GM19238 (cell line): ENCODE results near the gene ZNF710.
A peak's percentile ranks its signal among the peaks of the same experiment; 100 is the strongest.

Experiments used
- DNase-seq: peaks from one replicate; pipeline ENCODE4 v3.0.0; 2011; ENCODE audit warnings: low spot score; ENCODE audit not compliant: insufficient read length

Gene ZNF710

DNA sequence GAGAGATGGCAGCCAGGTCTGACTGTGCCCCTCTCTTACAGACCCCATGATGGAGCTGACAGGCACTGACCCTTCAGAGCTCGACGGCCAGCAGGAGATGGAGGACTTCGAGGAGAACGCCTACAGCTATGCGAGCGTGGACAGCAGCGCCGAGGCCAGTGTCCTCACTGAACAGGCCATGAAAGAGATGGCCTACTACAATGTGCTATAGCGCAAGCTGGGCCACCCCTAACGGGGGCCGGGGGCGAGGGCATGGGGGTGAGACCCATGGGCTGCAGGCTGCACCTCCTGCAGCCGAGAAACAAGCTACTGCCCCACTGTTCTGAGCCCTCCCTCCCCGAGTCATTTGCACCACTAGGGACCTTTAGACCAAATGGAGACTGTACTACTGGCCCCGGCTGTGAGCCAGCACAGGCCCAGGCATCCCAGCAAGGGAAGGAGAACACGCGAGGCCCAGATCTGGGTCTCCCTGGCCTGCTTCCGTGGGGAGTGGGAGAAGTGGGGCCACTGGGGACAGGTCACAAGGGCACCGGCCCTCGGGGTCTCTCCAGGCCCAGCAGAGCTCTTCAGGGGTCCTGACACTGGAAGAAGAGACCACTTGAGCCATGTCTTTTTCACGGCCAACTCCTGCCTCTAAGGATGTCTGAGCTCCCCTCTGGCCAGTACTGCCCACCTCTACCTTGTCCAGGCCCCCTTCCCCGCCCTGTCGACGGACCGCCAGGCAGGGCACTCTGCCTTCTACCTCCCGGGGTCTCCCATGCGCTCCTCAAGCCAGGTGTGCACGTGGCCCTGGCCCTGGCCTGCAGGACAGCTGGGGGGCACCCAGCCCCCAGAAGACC lies 78.7 kb downstream of the ZNF710 start:
- DNase-seq = no peak

DNA sequence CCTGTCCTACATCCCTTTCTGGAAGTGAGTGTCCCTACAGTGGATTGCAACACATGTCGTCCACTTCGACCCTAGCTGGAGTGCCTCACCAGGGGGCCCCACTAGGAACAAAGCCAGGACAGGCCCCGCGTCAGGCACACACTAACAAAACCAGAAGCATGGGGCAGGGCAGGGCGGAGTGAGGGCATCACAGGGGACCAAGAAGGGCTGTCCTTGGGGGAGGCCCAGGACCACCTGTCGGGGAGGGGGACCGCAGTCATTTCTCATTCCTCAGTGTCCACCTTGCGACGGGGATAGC lies 79.3 kb downstream of the ZNF710 start:
- DNase-seq = no peak

DNA sequence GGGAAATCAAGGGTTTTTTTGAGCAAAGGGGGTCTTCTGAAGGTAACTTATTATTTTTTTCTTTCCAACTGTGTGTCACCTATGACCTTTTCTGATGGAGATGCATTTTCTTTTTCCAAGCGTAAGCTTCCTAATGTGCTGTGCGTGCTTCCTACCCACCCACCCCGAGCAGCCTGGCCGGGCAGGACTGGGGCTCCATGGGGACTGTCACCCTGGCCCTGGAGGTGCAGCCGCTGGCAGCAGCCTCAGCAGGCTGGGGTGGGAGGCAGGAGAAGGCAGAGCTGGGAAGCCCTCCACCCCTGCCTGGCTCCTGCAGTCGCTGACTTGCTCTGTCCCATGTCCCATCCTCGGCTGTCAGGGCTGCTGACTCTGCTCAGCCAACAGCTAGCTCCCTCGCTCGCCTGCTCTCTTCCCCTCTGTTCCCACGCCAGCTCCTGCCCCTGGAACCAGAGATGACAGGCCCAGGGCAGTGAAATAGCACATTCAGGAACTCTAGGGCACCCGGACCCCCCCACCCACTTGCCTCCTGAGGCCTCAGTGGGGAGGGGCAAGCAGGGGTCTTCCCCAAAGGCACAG lies 79.8 kb downstream of the ZNF710 start:
- no peak for DNase-seq

DNA sequence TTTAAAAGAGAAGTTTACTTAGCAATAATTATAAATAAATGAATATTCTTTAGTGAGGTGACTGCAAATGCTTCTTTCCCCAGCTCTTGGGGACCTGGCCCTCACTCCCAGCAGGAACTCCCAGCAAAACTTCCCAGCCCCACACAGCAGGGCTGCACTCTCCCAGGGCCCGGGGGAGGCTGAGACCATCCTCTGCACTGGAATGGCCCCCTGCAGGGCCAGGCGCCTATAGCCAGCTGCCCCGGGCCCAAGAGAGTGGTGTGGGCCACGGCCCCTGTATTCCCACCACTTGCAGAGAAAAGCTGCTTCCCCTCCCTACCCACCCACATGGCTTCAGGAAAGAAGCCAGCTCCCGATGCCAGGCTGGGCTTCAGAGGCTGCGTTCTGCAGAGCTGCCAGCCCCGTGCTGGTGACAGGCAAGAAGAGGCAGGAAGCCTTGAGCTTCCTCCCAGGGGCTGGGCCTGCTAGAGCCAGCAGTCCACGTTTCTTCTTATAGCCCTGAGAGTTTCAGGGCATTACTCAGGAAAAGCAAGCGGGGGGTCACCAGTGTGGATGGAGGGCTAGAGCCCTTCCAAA lies 81.1 kb downstream of the ZNF710 start:
- no peak for DNase-seq

DNA sequence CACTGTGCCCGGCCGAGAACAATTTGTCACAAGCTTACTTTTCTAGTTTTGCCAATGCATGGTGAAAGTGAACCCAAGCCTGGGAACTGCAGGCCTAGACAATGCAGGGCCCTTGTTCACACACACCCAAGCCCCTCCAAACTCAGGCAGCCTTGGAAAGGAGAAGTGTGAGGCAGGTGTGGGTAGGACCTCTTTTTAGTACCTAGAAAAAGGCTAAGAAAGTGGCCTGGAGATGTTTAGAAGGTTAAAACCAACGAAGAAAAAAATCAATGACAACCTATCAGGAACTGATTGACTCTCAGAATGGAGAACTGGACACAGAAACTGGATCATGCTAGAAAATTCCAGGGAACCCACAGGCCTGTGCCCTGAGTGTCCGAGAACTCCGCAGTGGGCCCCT lies 82.3 kb downstream of the ZNF710 start:
- no peak for DNase-seq

DNA sequence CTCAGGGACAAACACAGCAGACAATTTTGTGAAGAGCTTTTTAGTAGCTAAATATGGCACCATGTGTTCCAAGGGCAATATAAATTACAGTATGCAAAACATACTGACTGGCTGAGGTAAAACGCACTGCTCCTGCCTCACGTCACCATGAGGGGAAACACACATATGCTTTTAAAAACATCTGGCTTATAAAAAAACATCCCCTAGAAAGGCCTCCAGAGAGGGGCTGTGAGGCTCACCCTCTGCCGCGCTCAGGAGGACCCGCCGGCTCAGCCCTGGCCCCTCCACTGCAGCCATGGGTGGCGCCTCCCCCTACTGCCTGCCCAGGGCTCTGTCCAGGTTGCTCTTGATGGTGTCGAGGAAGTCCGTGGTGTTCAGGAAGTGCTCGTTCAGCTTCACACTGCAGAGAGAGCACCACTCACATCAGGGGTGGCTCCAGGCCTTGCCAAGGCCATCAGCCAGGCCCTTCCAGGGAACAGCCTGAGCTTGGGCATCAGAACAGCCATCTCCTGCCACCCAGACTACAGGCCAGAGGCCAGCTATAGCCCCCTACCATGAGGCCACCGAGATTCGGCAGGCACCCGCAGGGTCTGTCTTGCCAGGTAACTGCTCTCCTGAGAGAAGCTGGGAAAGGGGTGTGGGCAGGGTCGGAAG lies 83.0 kb downstream of the ZNF710 start:
- DNase-seq = no peak

DNA sequence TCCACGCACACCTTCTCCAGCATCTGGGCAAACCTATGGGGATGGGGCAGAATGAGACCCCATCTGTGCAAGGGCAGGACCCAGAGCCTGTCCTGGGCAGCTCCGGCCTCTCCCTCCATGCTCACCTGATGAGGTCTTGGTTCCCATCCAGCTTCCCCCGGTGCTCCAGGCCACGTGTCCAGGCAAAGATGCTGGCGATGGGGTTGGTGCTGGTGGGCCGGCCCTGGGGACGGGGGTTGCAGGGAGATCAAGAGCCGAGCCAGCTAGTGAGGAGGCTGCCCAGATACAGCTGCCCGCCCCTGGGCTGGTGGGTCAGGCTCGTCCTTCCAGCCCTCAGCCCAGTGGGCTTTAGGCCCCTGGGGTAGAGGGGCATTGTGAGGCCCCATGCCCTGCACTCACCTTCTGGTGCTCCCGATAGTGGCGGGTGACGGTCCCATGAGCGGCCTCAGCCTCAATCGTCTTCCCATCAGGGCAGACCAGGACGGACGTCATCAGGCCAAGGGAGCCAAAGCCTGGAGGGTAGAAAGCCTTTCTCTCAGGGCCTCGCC lies 83.8 kb downstream of the ZNF710 start:
- DNase-seq = no peak

DNA sequence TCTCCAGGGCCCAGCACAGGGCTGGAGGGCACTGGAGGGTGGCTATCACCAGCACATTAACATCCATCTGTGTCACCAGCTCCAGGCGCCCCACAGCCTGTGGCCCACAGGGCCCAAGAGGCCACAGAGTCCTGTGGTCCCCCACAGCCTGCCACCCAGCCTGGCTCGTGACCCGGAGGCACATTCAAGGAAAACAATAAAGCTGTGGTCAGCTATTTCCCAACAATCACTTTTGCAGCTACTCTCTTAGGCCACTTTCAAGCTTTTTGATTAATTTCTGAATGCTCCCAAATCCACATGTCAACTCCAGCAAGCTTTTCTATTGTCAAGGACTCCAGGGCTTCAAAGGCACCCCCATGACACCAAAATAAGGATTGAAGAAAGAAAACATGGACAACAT lies 84.4 kb downstream of the ZNF710 start:
- no peak for DNase-seq

DNA sequence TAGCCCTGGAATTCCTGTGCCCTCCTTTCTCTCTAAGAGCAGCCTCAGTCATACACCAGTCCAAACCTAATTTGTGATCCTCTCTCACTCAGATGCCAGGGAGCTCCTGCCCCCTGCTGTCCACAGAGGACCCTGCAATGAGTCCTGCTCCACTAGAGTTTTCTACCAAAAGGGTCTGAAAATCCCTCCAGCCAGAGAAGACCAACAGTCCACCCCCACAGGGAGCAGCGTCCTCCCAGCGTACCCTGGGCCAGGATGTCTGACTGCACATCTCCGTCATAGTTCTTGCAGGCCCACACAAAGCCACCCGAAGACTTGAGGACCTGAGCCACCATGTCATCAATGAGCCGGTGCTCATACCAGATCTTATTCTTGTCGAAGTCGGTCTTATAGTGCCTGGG lies 85.7 kb downstream of the ZNF710 start:
- no peak for DNase-seq

DNA sequence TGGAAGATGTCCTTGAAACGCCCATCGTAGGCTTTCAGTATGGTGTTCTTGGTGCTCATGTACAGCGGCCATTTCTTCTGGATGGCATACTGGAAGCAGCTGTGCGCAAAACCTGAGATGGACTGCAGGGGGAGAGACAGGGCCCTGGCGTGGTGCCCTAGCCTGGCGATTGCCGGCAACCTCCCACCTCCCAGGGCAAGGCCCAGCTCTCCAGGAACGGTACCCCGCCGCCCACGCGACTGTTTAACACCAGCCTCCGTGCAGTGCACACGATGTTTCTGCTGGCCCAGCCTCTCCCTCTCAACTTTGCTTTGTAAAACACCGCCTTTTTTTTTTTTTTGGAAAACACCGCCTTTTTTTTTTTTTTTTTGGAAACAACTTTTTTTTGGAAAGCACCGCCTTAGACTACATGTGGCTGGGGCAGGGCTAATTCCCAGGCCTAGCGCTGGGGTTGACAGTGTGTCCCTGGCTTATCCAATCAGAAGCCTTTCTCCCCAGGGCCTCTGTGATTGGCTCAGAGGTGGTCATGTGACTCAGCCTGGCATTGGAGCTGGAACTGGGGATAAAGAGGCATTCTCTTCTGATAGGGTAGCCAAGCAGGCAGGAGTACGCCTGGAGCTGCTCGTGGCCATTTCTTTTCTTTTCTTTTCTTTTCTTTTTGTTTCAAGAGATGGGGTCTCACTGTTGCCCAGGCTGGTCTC lies 86.5 kb downstream of the ZNF710 start:
- no peak for DNase-seq

DNA sequence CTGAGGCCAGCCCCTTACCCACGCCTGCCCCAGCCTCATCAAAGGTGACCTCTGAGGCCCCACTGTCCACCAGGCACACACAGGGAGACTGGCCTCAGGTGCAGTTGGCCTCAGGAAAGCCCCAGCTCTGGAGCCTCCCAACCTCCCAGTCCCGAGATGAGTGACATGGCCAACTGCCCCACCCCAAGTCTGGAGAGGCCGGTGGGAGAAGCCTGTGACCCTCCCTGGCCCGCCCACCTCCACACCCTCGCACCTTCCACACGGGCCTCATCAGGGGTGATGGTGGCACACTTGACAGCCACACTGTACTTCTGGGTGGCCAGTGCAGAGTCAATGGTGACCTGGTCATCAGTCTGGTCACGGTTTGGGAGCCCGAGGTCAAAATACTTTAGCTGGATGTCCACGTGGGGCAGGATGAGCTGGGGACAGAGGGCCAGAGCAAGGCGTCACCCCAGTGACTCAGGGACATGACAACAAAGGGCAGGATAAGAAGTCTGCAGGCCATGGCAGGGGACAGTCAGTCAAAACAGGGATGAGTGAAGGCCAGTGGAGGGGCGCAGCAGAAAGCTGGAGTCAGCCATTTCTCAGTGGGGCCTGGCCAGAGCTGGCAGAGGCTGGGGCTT lies 89.2 kb downstream of the ZNF710 start:
- DNase-seq = no peak

DNA sequence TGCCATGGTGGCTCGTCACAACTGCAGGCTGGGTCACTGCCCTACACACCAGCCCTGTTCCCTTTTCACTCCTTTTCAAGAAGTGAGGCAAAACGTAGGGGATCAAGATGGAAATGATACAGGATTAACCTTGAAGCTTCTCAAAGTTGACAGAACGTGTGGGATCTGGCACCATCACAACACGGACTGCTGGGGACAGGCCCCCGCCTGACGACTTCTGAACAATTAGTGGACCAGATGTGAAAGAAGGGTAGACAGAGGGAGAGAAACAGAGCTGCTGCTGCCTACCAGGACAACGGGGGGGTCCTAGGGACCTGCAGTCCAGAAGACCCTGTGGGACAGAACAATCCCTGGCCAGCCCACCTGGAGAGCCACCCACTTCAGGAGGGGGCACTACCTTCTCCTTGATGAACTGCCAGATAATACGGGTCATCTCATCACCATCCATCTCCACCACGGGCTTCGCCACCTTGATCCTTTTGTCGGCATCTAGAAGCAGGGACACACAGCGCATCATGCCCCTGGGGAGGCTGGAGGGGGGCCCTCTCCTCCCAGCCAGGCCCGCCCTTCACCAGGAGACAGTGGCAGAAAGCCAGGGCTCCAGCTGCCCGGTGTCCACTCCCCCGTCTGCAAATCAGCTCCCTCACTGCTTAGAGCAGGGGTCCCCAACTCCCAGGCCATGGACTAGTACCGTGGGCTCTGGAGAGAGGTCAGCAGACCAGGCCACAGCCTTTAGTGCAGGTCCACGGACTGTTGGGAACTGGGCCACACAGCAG lies 90.2 kb downstream of the ZNF710 start:
- no peak for DNase-seq

DNA sequence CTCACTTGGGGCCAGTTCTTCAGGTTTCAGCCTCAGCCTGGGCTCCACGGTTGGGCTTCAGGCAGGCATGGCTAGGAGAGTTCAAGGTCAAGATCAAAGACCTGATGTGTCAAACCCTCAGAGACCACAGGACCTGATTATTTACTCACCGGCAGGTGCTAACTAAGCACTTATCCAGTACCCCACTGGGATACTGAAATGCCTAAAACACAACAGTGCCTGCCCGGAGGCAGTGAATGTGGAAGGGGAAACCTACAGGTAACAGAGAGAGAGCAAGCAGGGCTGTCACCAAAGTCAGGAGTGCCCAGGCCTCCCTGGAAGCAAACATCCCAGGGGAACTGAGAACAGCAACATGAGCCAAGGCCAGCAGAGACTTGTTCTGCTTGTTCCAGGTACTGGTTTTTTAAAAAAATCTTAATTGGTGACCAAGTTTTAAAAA lies 94.4 kb downstream of the ZNF710 start:
- no peak for DNase-seq

DNA sequence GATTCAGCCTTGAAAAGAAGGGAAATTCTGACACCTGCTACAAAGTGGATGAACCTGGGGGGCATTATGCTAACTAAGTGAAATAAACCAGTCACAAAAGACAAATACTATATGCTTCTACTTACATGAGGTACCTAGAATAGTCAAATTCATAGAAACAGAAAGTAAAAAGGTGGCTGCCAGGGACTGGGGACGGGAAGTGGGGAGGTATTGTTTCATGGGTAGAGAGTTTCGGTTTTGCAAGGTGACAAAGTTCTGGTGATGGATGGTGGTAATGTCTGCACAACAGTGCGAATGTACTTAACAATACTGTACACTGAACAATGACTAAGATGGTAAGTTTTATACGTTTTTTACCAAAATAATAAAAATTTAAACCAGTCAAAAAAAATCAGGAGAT lies 96.4 kb downstream of the ZNF710 start:
- peak; percentile 59 for DNase-seq

DNA sequence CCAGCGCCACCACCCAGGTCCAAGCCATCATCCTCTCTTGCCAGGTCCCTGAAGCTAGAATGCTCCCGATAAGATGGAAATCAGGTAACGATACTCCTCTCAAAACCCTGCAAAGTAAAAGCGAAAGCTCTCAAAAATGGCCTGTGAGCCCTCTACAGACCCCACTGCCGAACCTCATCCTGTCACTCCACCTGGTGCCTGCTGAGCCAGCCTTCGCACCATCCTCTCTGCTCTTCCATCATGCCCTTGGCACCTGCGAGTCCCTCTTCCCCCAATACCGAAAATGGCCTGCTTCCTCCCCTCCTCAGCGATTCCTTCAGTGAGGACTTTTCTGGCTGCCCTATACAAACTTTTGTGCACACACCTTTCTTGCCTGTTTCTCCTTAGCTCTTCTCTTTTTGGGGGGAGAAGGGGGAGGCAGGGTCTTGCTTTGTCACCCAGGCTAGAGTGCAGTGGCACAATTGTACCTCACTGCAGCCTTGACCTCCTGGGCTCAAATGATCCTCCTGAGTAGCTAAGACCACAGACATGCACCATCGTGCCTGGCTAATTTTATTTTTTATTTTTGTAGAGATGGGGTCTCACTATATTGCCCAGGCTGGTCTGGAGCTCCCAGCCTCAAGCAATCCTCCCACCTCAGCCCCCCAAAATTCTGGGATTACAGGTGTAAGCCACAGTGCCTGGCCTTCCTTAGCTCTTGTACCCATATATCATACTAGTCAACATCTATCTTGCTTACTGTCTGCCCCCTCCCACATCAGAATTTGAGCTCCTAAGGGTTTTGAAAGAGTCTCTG lies 98.1 kb downstream of the ZNF710 start:
- DNase-seq = no peak

DNA sequence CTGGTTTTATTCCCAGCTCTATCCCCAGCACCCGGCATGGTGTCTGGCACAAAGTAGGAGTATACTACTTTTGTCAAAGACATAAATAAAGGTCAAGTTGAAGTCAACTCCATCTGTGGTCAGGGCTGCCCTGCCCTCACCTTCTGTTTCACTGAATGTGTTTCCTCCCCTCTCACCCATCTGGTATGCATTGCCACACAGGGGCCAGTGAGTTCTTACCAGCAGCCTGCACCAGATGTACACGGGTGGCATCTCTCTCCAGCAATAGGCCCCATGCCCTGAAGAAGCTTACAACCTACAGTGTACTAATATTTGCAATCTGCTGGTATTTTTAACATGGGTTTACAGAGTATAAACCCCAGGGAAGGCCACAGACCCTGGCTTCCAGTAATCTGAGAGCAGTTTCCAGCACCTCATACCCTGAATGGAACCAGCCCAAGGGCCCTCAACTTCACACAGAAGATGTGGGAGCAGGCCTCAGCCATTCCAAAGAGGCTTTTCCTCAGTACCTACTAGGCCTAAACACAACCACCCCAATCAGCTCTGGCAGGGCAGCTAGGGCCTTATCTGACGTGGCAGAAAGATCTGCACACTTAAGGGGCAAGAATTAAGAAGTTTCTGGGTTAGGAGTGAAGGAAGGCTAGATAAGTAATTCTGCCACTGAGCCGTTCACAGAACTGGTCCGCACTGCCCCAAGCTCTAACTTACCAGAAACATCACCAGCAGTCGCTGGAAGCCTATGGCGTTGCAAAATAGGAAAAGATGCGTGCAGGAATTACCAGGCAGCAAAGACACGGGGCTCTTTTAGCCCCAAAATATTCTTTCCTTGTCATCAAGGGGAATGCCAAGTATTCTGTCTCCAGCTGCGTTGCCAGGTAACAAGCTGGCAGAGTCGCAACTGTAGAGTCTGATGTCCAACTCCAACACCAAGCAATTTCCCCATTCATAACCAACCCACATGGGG lies 99.0 kb downstream of the ZNF710 start:
- no peak for DNase-seq

DNA sequence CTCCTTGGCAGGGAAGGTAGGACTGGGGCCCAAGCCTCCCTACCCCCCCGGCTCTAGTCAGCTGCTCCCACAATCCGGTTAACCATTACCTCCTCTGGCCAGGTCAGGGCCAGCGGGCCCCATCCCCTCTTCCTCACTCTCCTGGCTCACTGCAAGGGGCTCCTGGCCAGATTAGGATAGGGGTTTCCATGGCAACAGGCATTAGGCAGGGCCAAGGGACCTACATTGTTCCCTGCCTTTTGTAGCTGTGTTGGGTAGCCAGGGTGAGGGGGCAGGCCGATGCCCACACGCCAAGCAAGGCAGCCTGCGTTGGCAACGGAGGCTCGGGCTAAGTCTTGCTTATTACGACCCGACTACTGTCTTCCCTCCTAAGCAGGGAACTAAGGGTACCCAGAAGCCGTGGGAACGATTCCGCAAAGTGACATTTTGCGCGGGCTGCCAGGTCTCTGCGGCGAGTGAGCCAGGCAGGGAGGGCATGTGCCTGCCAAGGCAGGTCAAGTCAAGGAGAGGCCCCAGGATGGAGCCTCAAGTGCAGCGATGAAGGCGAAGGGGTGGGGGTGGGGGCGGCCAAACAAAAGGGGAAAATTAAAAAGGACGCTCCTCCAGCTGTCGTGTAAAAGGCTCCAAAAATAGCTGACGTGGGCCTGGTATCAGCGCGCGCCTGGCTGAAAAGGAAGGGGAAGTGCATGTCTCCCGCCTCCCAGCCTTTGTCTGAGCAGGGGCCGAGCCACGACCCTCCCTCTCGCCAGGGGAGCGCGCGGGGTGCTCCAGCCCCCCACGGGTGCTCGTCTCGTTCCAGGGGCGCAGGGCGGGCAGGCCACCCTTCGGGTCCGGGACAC lies 100.2 kb downstream of the ZNF710 start:
- no peak for DNase-seq
